ENCODE results near the gene DDN.

- no peak for TF ChIP-seq CTCF (IDR thresholded peaks at IDR 0.05)
- no peak for TF ChIP-seq POLR2A (IDR thresholded peaks at IDR 0.05)
Measured at GRCh38 chr12:49033611-49034285, 34.6 kb upstream of the DDN start.

Data from Peyer's patch (tissue), 4 donors.